Mucosa of descending colon (tissue), 3 donors: ENCODE data around the gene TMEM40. TPM values are rescaled to one million over a fixed set of nuclear protein-coding genes. Genes with fewer than 3 reads are reported as not detected.

Experiments
- ATAC-seq: fragments of 200-7000 bp; cut with Tn5 transposase; one replicate; pipeline ENCODE4 v1.9.1; 2020; ENCODE audit warnings: mild to moderate bottlenecking, moderate library complexity
- DNase-seq, 3 donors: peaks; one replicate each; pipeline ENCODE4 v3.0.0-alpha.2; 2020
- H3K36me3 ChIP-seq: fragments of 200-600 bp; one replicate; pipeline ENCODE4 v1.8.0; 2021; ENCODE audit warnings: low read depth, mild to moderate bottlenecking
- H3K4me1 ChIP-seq: fragments of 200-600 bp; one replicate; pipeline ENCODE4 v1.8.0; 2021; ENCODE audit warnings: low read depth, mild to moderate bottlenecking
- H3K4me3 ChIP-seq: fragments of 200-600 bp; one replicate; pipeline ENCODE4 v1.8.0; 2021; ENCODE audit warnings: mild to moderate bottlenecking
- H3K9me3 ChIP-seq: fragments of 200-600 bp; one replicate; pipeline ENCODE4 v1.8.0; 2021; ENCODE audit warnings: mild to moderate bottlenecking
- intact Hi-C, 2 donors: fragments of 100-400 bp; cut with DNase I in 1 of 2; cut with micrococcal nuclease in 1 of 2; formaldehyde crosslinking; loops; one replicate each; pipeline versions ENCODE4 v1.11.0 to v1.11.1; 2022; cut with DNase I, micrococcal nuclease
- total RNA-seq, 3 donors: library from RNA; stranded (reverse); fragmentation: NEBNext Ultra II Directional in 2 of 3; extraction: Animal tissue kit (Norgen Biotek cat#: 25700) in 2 of 3; gene quantifications; one replicate each; pipeline versions ENCODE4 v1.2.1 to v1.2.4, GENCODE V29; 2021 to 2023
- TF ChIP-seq, protein P1 (sequence below): fragments of 200-600 bp; IDR thresholded peaks from one replicate; pipeline ENCODE4 v1.8.0; 2022; ENCODE audit warnings: antibody characterized with exemption, mild to moderate bottlenecking
- donor health status: DM: no; HTN: no; CAD: no; lungs with moderate emphysema.
- donor health status: DM: no; HTN: no; CAD: no.
- donor health status: DM: no; HTN: yes; CAD: no.

TMEM40 gene
- total RNA-seq, 3 donors from 2014 or later, result not detected

DNA sequence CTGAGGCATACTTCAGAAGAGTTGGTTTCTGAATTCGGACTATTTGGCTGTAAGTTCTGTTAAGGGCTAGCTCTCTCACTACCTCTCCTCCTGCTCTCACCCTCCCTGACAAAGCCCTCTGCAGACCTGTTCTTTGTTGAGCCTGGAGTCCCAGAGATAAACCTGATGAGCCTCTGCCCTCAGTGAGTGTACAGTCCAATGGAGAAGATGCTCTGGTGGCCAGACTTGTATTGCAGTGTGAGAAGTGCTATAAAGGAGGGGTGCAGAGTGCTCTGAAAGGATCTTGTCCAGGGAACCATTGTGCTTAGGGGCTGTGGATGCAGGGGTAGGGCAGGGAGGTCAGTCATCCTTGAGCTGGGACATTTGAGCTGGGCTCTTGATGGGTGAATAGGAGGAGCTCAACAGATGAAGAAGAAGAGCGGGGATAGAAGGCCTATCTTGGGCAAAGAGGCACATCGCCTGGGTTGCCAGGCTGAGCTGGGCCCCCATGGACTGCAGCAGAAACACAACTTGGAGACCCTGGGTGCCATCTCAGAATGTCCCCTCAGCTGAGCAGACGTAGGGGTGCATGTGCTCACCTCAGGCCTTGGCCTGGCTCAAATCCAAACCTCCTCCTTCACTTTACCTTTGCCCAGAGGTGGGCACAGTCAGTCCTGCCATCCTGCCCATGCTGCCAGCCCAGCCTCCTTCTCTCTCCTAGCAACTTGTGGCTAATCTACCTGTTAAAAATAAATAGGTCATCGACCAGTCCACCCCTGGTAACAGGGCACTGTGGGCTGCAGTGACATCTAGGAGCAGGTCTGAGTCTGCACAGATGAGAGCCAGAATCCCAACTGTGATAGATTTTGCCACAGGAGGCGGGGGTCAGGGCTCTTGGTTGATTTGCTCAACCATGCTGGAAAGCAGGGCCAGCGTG lies 40.7 kb upstream of the TMEM40 start:
- TF ChIP-seq, protein P1, sequence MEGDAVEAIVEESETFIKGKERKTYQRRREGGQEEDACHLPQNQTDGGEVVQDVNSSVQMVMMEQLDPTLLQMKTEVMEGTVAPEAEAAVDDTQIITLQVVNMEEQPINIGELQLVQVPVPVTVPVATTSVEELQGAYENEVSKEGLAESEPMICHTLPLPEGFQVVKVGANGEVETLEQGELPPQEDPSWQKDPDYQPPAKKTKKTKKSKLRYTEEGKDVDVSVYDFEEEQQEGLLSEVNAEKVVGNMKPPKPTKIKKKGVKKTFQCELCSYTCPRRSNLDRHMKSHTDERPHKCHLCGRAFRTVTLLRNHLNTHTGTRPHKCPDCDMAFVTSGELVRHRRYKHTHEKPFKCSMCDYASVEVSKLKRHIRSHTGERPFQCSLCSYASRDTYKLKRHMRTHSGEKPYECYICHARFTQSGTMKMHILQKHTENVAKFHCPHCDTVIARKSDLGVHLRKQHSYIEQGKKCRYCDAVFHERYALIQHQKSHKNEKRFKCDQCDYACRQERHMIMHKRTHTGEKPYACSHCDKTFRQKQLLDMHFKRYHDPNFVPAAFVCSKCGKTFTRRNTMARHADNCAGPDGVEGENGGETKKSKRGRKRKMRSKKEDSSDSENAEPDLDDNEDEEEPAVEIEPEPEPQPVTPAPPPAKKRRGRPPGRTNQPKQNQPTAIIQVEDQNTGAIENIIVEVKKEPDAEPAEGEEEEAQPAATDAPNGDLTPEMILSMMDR, result no peak
- Histone ChIP-seq H3K4me3 (no peak overlapping the region), H3K9me3 (no peaks in the 10 kb centered on the region), H3K4me1 (peaks cover 6% of the 10 kb centered on the region), H3K36me3 (no peaks in the 10 kb centered on the region)
- ATAC-seq (no peak), DNase-seq (no peak)
- intact Hi-C loops, result no loop called here

DNA sequence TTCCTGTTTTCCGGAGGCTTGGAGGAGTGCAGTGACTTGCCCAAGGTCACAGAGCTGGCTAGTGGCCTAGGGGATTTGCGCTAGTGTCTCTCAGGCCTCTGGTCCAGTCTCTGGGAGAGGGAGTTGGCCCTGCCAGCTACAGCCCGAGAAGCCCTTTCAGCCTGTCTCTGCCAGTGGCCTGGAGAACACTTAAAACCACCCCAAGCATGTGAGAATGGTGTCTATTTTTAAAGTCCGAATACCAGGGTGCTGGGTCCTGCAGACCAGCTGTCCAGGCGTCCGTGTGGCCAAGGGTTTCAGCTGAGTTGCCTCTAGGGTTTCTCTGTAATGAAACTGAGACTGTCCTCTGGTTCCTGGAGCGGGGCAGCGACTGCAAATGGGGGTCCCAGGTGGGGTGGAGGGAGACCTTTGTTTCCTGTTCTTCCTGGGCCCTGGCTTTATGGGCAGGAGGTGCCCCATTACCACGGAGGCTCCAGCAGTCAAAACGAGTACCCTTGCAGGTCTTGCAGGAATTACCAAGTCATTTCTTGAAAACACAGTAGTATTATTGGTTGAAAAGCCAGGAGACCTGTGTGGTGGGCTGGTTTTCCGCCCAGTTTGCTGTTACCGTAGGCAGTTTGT lies 39.6 kb upstream of the TMEM40 start:
- Histone ChIP-seq H3K4me1 (peaks cover 6% of the 10 kb centered on the region), H3K36me3 (no peaks in the 10 kb centered on the region), H3K9me3 (no peaks in the 10 kb centered on the region), H3K4me3 (no peak overlapping the region)
- TF ChIP-seq, protein P1, result no peak
- no peak for DNase-seq
- no peak for ATAC-seq
- intact Hi-C loops, result no loop called here

DNA sequence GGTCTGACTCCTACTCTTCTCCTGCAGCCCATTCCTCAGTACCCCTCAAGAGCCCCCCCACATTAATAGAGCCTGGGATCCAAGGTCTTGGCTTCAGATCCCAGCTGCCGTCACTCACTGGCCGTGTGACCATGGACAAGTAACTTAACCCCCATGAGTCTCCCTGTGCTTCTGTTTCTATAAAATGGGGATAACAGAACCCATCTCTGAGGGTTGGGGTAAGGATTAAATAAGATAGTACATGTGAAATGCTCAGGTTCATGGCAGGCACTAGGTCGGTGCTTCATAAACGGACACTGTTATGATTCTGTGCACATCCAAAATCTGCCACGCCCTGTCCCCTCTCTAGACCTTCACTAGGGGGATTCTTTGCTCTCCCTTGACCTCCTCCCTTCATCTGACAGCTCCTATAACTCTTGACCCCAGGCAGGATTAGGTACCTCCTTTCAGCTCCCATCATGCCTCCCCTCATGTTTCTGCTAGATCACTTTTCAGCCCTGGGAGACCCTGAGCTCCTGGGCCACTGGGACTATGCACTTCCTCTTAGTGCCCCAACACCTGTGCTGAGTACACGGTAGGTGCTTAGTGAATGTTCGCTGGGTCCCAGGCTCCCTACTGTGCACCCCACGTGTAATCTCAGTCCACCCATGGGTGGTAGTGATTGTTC lies 39.0 kb upstream of the TMEM40 start:
- H3K4me3 ChIP-seq, result no peak overlapping the region
- ATAC-seq (no peak), DNase-seq (no peak)
- peaks cover 6% of the 10 kb centered on the region for H3K4me1 ChIP-seq
- no peaks in the 10 kb centered on the region for H3K9me3 ChIP-seq
- no peaks in the 10 kb centered on the region for H3K36me3 ChIP-seq
- intact Hi-C loops, result no loop called here
- TF ChIP-seq, protein P1, result no peak

DNA sequence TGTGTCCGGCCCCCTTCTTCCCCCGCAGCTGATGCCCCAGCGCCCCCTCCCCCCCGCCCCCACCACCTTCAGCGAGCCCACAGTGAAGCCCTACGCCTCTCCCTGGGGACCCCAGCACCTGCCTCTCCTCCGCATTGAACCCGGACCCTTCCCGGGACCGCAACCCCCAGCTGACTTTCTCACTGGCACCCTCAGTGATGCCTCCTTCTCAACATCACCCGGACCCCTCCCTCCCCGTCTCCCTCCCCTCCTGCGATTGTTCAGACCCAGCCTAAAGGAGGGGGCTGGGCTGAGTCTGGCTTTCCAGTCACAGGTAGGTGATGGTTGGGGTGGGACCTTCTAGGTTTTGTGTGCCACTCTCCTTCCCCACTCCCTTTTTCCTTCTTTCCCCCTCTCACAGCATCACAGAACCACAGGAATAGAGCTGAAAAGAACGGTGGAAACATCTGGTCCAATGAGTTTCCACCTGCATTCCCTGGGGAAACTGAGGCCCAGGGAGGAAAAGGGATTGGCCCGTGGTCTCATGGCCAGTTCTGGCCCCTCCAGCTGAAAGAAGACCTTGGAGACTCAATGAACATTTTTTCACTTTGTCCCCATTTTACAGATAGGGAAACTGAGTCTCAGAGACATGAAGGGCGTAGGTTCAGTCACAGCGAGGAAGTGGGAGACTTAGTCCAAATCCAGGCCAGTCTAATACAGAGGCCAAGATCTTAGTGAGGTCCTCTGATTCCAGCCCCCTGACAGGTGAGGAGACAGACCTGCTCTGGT lies 38.2 kb upstream of the TMEM40 start:
- TF ChIP-seq, protein P1, result no peak
- no peak for ATAC-seq
- Histone ChIP-seq H3K4me1 (peaks cover 6% of the 10 kb centered on the region), H3K4me3 (no peak overlapping the region), H3K36me3 (no peaks in the 10 kb centered on the region), H3K9me3 (no peaks in the 10 kb centered on the region)
- intact Hi-C loops, result no loop called here
- no peak for DNase-seq
